GM18517 (cell line): ENCODE results near the gene SMAD3.
A peak's percentile ranks its signal among the peaks of the same experiment; 100 is the strongest.

ENCODE experiments used
- ATAC-seq: cut with Tn5 transposase; IDR thresholded peaks from one replicate; pipeline ENCODE4 v1.9.1; 2021; ENCODE audit warnings: mild to moderate bottlenecking, moderate library complexity; ENCODE audit not compliant: unreplicated experiment

Gene SMAD3

GRCh38 chr15:67216859-67217258 lies 151.5 kb downstream of the SMAD3 start:
- no peak for ATAC-seq

- no peak for ATAC-seq
Observed at GRCh38 chr15:67218428-67218827, 153.0 kb downstream of the SMAD3 start.

- no peak for ATAC-seq
Observed at GRCh38 chr15:67219288-67219687, 153.9 kb downstream of the SMAD3 start.

- no peak for ATAC-seq
Observed at GRCh38 chr15:67224889-67225288, 159.5 kb downstream of the SMAD3 start.

GRCh38 chr15:67225336-67225735 lies 159.9 kb downstream of the SMAD3 start:
- no peak for ATAC-seq

GRCh38 chr15:67227431-67227830 lies 162.0 kb downstream of the SMAD3 start:
- ATAC-seq = no peak

GRCh38 chr15:67227846-67228245 lies 162.4 kb downstream of the SMAD3 start:
- no peak for ATAC-seq

- ATAC-seq = no peak
Observed at GRCh38 chr15:67228286-67228685, 162.9 kb downstream of the SMAD3 start.

- no peak for ATAC-seq
Observed at GRCh38 chr15:67230504-67230903, 165.1 kb downstream of the SMAD3 start.

- no peak for ATAC-seq
Observed at GRCh38 chr15:67232591-67232990, 167.2 kb downstream of the SMAD3 start.

- ATAC-seq = peak; percentile 16
Observed at GRCh38 chr15:67240235-67241131, 175.1 kb downstream of the SMAD3 start.

GRCh38 chr15:67241132-67241855 lies 175.9 kb downstream of the SMAD3 start:
- ATAC-seq = peak; percentile 80

- ATAC-seq = no peak
Observed at GRCh38 chr15:67242708-67243111, 177.3 kb downstream of the SMAD3 start.
